Gastrocnemius medialis (tissue), 4 donors: ENCODE results near the gene RSPO3. TPM values are rescaled to one million over a fixed set of nuclear protein-coding genes. Genes with fewer than 3 reads are reported as not detected.

Experiments
- ATAC-seq, 2 donors: fragments of 150-250 bp; one replicate each; pipeline ENCODE4 v1.9.1; 2016
- DNase-seq, 2 donors: peaks; one replicate each; pipeline ENCODE4 v3.0.0-alpha.2; 2019
- H3K27ac ChIP-seq, 4 donors: fragments of 200-600 bp; sonication (generic); 1 replicate in 1 of 4; 2 replicates in 3 of 4; pipeline ENCODE4 v1.5.1; 2016 to 2018; ENCODE audit warnings: mild to moderate bottlenecking in 2 of 4, moderate library complexity in 1 of 4
- H3K27me3 ChIP-seq, 3 donors: fragments of 200-600 bp; sonication (generic) in 2 of 3; 1 replicate in 1 of 3; 2 replicates in 2 of 3; pipeline versions ENCODE4 v1.5.1 to v1.6.0; 2016 to 2019; ENCODE audit warnings: mild to moderate bottlenecking in 1 of 3, moderate library complexity in 1 of 3
- H3K36me3 ChIP-seq, 2 donors: fragments of 200-600 bp; sonication (generic) in 1 of 2; one replicate each; pipeline ENCODE4 v1.5.1; 2017 to 2018
- H3K4me1 ChIP-seq, 2 donors: fragments of 200-600 bp; sonication (generic) in 1 of 2; one replicate each; pipeline ENCODE4 v1.5.1; 2016 to 2017; ENCODE audit warnings: mild to moderate bottlenecking in 2 of 2
- H3K4me3 ChIP-seq, 4 donors: fragments of 200-600 bp; sonication (generic) in 3 of 4; 1 replicate in 1 of 4; 2 replicates in 3 of 4; pipeline ENCODE4 v1.5.1; 2016 to 2019; ENCODE audit warnings: mild to moderate bottlenecking in 2 of 4
- H3K9me3 ChIP-seq, 3 donors: fragments of 200-600 bp; sonication (generic) in 2 of 3; 1 replicate in 1 of 3; 2 replicates in 2 of 3; pipeline ENCODE4 v1.5.1; 2016 to 2019
- CTCF ChIP-seq, 5 experiments: fragments of 450-650 bp in 3 of 5; fragments of 200-600 bp in 2 of 5; sonication (generic) in 2 of 5; IDR thresholded peaks in 4 of 5; conservative IDR thresholded peaks in 1 of 5; 1 replicate in 4 of 5; 2 replicates in 1 of 5; pipeline ENCODE4 v1.5.1; 2016 to 2019; ENCODE audit warnings: antibody characterized with exemption in 5 of 5, mild to moderate bottlenecking in 3 of 5, moderate library complexity in 3 of 5
- POLR2A ChIP-seq, 2 donors: fragments of 450-650 bp; IDR thresholded peaks; one replicate each; pipeline ENCODE4 v1.6.1; 2017; ENCODE audit warnings: antibody characterized with exemption in 2 of 2, mild to moderate bottlenecking in 2 of 2, moderate library complexity in 2 of 2
- in situ Hi-C, 4 donors: fragments of 200-750 bp; cut with MboI; loops; one replicate each; pipeline versions ENCODE4 v1.15.0 to v1.8.0; 2017; ENCODE audit warnings: low sequenced_read_pairs in 4 of 4
- intact Hi-C: fragments of 100-400 bp; cut with DNase I; formaldehyde crosslinking; loops from one replicate; pipeline ENCODE4 v1.15.1; 2023; ENCODE audit warnings: low total_unique reads
- total RNA-seq, 4 donors: library from RNA; depleted of rRNA; stranded (reverse); fragments of >200 nt; gene quantifications; one replicate each; pipeline versions ENCODE4 v1.1.0 to v1.2.3, GENCODE V29; 2016

Gene RSPO3
- total RNA-seq, 4 donors from 2014 or later: 4.8 to 30.5 (median 7.2) TPM

GRCh38 chr6:127185437-127185995, 67.0 kb downstream of the RSPO3 start:
- Histone ChIP-seq H3K9me3 (no peaks in the 10 kb centered on the region), H3K4me3 (no peak overlapping the region), H3K27ac (peak overlapping the region in 1 of 4 donors; percentile 38), H3K27me3 (no peaks in the 10 kb centered on the region), H3K36me3 (no peaks in the 10 kb centered on the region), H3K4me1 (peaks cover 12 to 16% of the 10 kb centered on the region in 2 donors)
- in situ Hi-C loops (loop anchor here in 1 of 4 donors (25.0 kb wide), 2 partner anchors 277 to 373 kb away; partner anchors contain the start of gene KIAA0408), intact Hi-C loops (no loop called here)
- no peak for TF ChIP-seq POLR2A (IDR thresholded peaks at IDR 0.05)
- no peak for TF ChIP-seq CTCF (IDR thresholded peaks at IDR 0.05 in 4 of 5, conservative IDR thresholded peaks at IDR 0.05 in 1 of 5)
- DNase-seq: no peak
- no peak for ATAC-seq

- DNase-seq (peak; percentile 6 to 58), ATAC-seq (no peak)
- Histone ChIP-seq H3K27ac (peak overlapping the region in 2 of 4 donors; percentile 74 to 78), H3K9me3 (no peaks in the 10 kb centered on the region), H3K27me3 (no peaks in the 10 kb centered on the region), H3K4me1 (peaks cover 26 to 29% of the 10 kb centered on the region in 2 donors), H3K4me3 (no peak overlapping the region), H3K36me3 (no peaks in the 10 kb centered on the region)
- in situ Hi-C loops (loop anchor here in 1 of 4 donors (25.0 kb wide), 2 partner anchors 275 to 375 kb away; partner anchors contain the start of gene KIAA0408), intact Hi-C loops (no loop called here)
- TF ChIP-seq CTCF (IDR thresholded peaks at IDR 0.05 in 4 of 5, conservative IDR thresholded peaks at IDR 0.05 in 1 of 5) (peak; percentile 15 to 45 (median 22)), POLR2A (IDR thresholded peaks at IDR 0.05) (no peak)
Observed at GRCh38 chr6:127186889-127187288, 68.4 kb downstream of the RSPO3 start.

- ATAC-seq (peak in 1 of 2 donors; percentile 51), DNase-seq (peak in 1 of 2 donors; percentile 4)
- Histone ChIP-seq H3K4me3 (no peak overlapping the region), H3K4me1 (peaks cover 42 to 47% of the 10 kb centered on the region in 2 donors), H3K27ac (peak overlapping the region; percentile 72 to 78 (median 74)), H3K27me3 (no peaks in the 10 kb centered on the region), H3K9me3 (no peaks in the 10 kb centered on the region), H3K36me3 (no peaks in the 10 kb centered on the region)
- in situ Hi-C loops: loop anchor here in 1 of 4 donors (25.0 kb wide), 2 partner anchors 274 to 376 kb away; partner anchors contain the start of gene KIAA0408
- intact Hi-C loops: no loop called here
- TF ChIP-seq POLR2A (IDR thresholded peaks at IDR 0.05): no peak
- TF ChIP-seq CTCF (IDR thresholded peaks at IDR 0.05 in 4 of 5, conservative IDR thresholded peaks at IDR 0.05 in 1 of 5): no peak
Observed at GRCh38 chr6:127188744-127189143, 70.3 kb downstream of the RSPO3 start.

GRCh38 chr6:127190552-127190951, 72.1 kb downstream of the RSPO3 start:
- no peaks in the 10 kb centered on the region for H3K27me3 ChIP-seq
- DNase-seq (no peak), ATAC-seq (no peak)
- H3K4me1 ChIP-seq: peaks cover 42 to 48% of the 10 kb centered on the region in 2 donors
- TF ChIP-seq POLR2A (IDR thresholded peaks at IDR 0.05): no peak
- peak; percentile 14 to 65 (median 46) for TF ChIP-seq CTCF (IDR thresholded peaks at IDR 0.05 in 4 of 5, conservative IDR thresholded peaks at IDR 0.05 in 1 of 5)
- in situ Hi-C loops (loop anchor here in 3 of 4 donors (10.0 to 25.0 kb wide), 3 partner anchors 74 to 378 kb away; partner anchors contain the start of genes RNF146 (in 2 of the 3) and KIAA0408 (in 1 of the 3)), intact Hi-C loops (loop anchor here (2.0 to 5.0 kb wide), 2 partner anchors 72 to 152 kb away; partner anchors contain the start of genes ECHDC1 and RSPO3)
- peak overlapping the region; percentile 72 to 78 (median 74) for H3K27ac ChIP-seq
- no peak overlapping the region for H3K4me3 ChIP-seq
- H3K9me3 ChIP-seq: no peaks in the 10 kb centered on the region
- no peaks in the 10 kb centered on the region for H3K36me3 ChIP-seq
